Astrocyte of the spinal cord (primary cell): Measurements from ENCODE around the gene DAB1.

ENCODE experiments used
- DNase-seq: peaks from one replicate; pipeline ENCODE4 v3.0.0; 2011; ENCODE audit warnings: low read depth, low spot score
- H3K4me3 ChIP-seq: 2 replicates; pipeline ENCODE4 v1.5.1; 2011; ENCODE audit warnings: low read depth, mild to moderate bottlenecking, low read length, moderate library complexity
- CTCF ChIP-seq: IDR thresholded peaks from 2 replicates; pipeline ENCODE4 v1.5.1; 2012; ENCODE audit warnings: low read depth, mild to moderate bottlenecking, low read length, inconsistent platforms
- in situ Hi-C: cut with HindIII; loops from 2 replicates; pipeline ENCODE4 v1.10.0; 2017; ENCODE audit warnings: low sequenced_read_pairs

DAB1 gene

DNA sequence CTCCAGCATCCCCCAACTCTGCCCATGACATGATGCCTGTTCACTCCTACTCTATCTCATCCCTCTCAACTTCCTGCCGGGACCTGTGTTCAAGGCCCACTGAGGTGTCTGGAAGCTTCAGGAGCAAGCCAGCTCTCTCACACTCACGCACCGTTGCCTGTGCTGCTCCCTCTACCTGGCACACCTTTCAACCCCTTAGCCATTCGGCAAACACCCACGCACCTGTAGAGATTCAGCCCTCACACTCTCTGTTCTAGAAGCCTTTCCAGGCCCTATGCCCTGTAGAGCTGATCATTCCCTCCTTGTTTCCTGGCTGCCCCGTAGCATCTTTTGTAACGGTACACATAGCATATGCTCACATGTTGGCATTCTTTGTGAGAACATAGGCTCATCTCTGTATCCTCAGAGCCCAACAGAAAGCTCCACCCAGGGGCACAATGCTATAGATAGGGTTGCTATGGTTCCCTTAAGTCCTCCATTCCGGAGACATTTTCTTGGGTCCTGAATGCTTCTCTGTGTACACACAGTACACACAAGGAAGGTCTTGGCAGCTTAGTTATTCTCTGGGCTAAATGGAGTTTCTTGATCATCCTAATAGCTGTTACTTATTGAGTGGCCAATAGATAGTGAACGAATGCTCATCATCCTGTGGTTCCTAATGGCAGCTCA lies 459.4 kb downstream of the DAB1 start:
- in situ Hi-C loops: no loop called here
- H3K4me3 ChIP-seq: no peak overlapping the region
- no peak for DNase-seq
- TF ChIP-seq CTCF: no peak

GRCh38 chr1:56963667-56964066 lies 460.2 kb downstream of the DAB1 start:
- H3K4me3 ChIP-seq: no peak overlapping the region
- DNase-seq: no peak
- in situ Hi-C loops: no loop called here
- TF ChIP-seq CTCF: no peak

- in situ Hi-C loops: no loop called here
- no peak for DNase-seq
- H3K4me3 ChIP-seq: no peak overlapping the region
- no peak for TF ChIP-seq CTCF
Measured at GRCh38 chr1:56961426-56961825, 462.4 kb downstream of the DAB1 start.

- no peak for TF ChIP-seq CTCF
- in situ Hi-C loops: no loop called here
- H3K4me3 ChIP-seq: no peak overlapping the region
- DNase-seq: no peak
Measured at GRCh38 chr1:56958526-56958925, 465.3 kb downstream of the DAB1 start.

- no peak for DNase-seq
- TF ChIP-seq CTCF: no peak
- H3K4me3 ChIP-seq: no peak overlapping the region
- in situ Hi-C loops: no loop called here
Measured at GRCh38 chr1:56957931-56958330, 465.9 kb downstream of the DAB1 start.

DNA sequence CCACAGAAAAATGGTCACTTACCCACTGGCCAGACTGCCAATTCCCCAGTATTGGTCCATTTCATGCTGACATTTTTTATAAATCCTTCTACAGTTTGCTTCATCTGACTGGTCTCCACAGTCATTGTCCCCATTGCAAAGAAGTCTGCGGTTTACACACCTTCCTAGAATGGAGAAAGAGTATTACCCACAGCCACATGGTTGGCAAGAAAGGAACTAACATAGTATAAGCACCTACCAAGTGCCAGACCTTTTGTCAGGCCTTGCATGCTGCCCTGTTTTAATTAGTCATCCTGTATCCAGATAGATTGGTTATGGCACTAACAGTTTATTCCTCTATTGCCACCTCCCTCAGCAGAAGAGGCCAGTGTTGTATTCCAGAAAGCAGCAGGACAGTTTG lies 469.2 kb downstream of the DAB1 start:
- DNase-seq: no peak
- no peak for TF ChIP-seq CTCF

More for the DNA sequence above, 469.2 kb downstream of the DAB1 start:
- H3K4me3 ChIP-seq: no peak overlapping the region
- in situ Hi-C loops: no loop called here
